Endothelial cell of umbilical vein (primary cell): ENCODE measurements around the gene ATF3. TPM values are rescaled to one million over a fixed set of nuclear protein-coding genes. Genes with fewer than 3 reads are reported as not detected.

Experiments used
- BruUV-seq: library from RNA; stranded (reverse); fragments of 400-500 nt; replicated peaks from 2 replicates; lab custom pipeline; 2021; lab: Mats Ljungman, UMichigan
- CTCF ChIA-PET: fragments of 300-600, 350-600 bp; sonication (Branson Sonifier 250); formaldehyde crosslinking; loops from one replicate; lab custom pipeline; 2021; ENCODE audit warnings: antibody characterized with exemption, inconsistent platforms; lab: Charles Lee
- POLR2A ChIA-PET: fragments of 300-600, 350-600 bp; sonication (Branson Sonifier 250); formaldehyde crosslinking; loops from one replicate; lab custom pipeline; 2021; ENCODE audit warnings: antibody characterized with exemption, inconsistent platforms; lab: Charles Lee
- DNase-seq: peaks from one replicate; pipeline ENCODE4 v3.0.0-alpha.2; 2011; ENCODE audit warnings: low read depth, low spot score
- FAIRE-seq: peaks from 2 replicates; lab custom pipeline; 2011; peaks lifted over from hg19 to GRCh38; lab: Jason Lieb, UNC
- H2AFZ ChIP-seq: 2 replicates; pipeline ENCODE4 v1.6.0; 2012; ENCODE audit warnings: low read depth, low read length, control low read depth, inconsistent platforms
- H3K27ac ChIP-seq: 2 replicates; pipeline ENCODE4 v1.5.1; 2011; ENCODE audit warnings: low read depth, mild to moderate bottlenecking, control low read depth, low read length, moderate library complexity; ENCODE audit not compliant: insufficient read depth
- H3K27me3 ChIP-seq, 2 experiments: 2 replicates each; pipeline versions ENCODE4 v1.6.0 to v1.6.1; 2011; ENCODE audit warnings: low read length in 2 of 2, mixed read lengths in 1 of 2; ENCODE audit not compliant: control insufficient read depth in 2 of 2, insufficient read depth in 2 of 2
- H3K36me3 ChIP-seq, 2 experiments: 2 replicates in 1 of 2; 3 replicates in 1 of 2; pipeline ENCODE4 v1.5.1; 2011; ENCODE audit warnings: low read length in 2 of 2, mild to moderate bottlenecking in 1 of 2, moderate library complexity in 1 of 2; ENCODE audit not compliant: control insufficient read depth in 2 of 2, insufficient read depth in 2 of 2; ENCODE audit errors: extremely low read depth in 1 of 2
- H3K4me1 ChIP-seq: 3 replicates; pipeline ENCODE4 v1.5.1; 2011; ENCODE audit warnings: mild to moderate bottlenecking, low read length; ENCODE audit not compliant: control insufficient read depth, insufficient read depth; ENCODE audit errors: extremely low read depth
- H3K4me2 ChIP-seq: 2 replicates; pipeline ENCODE4 v1.6.1; 2011; ENCODE audit warnings: low read length, control low read depth, mixed read lengths; ENCODE audit not compliant: insufficient read depth
- H3K4me3 ChIP-seq, 3 experiments: fragments of 200-600 bp in 1 of 3; sonication (generic), shearing (Covaris generic) in 1 of 3; replicated peaks in 1 of 3; 2 replicates each; pipeline ENCODE4 v1.5.1; 2011 to 2016; ENCODE audit warnings: control low read depth in 3 of 3, low read length in 3 of 3, mild to moderate bottlenecking in 2 of 3, inconsistent platforms in 1 of 3, low read depth in 1 of 3, moderate library complexity in 1 of 3; ENCODE audit not compliant: insufficient read depth in 1 of 3
- H3K79me2 ChIP-seq: 2 replicates; pipeline ENCODE4 v1.6.0; 2012; ENCODE audit warnings: low read length, inconsistent platforms; ENCODE audit not compliant: control insufficient read depth, insufficient read depth
- H3K9ac ChIP-seq: replicated peaks from 2 replicates; pipeline ENCODE3; 2011; ENCODE audit warnings: low read length, control low read depth; ENCODE audit not compliant: insufficient read depth; ENCODE audit errors: extremely low read depth
- H3K9me1 ChIP-seq: replicated peaks from 3 replicates; pipeline ENCODE4 v1.6.0; 2011; ENCODE audit warnings: mild to moderate bottlenecking, low read length; ENCODE audit not compliant: control insufficient read depth, insufficient read depth; ENCODE audit errors: extremely low read depth
- H3K9me3 ChIP-seq: replicated peaks from 2 replicates; pipeline ENCODE4 v1.5.1; 2012; ENCODE audit warnings: low read length, inconsistent platforms; ENCODE audit not compliant: control insufficient read depth, insufficient read depth
- H4K20me1 ChIP-seq: replicated peaks from 2 replicates; pipeline ENCODE3; 2011; ENCODE audit warnings: mild to moderate bottlenecking, low read length; ENCODE audit not compliant: control insufficient read depth, insufficient read depth; ENCODE audit errors: extremely low read depth
- EZH2 ChIP-seq: IDR thresholded peaks from 2 replicates; pipeline ENCODE4 v1.6.1; 2012; ENCODE audit warnings: borderline replicate concordance, low read depth, mild to moderate bottlenecking, moderate library complexity, low read length, inconsistent platforms; ENCODE audit not compliant: severe bottlenecking
- FOS ChIP-seq: IDR thresholded peaks from 2 replicates; pipeline ENCODE4 v1.6.1; 2011; ENCODE audit warnings: mild to moderate bottlenecking, low read length, moderate library complexity, borderline replicate concordance; ENCODE audit not compliant: insufficient read depth
- GATA2 ChIP-seq: IDR thresholded peaks from 2 replicates; pipeline ENCODE4 v1.7.0; 2011; ENCODE audit warnings: low read depth, mild to moderate bottlenecking, moderate library complexity, mixed read lengths, low read length; ENCODE audit not compliant: insufficient read length, insufficient read depth
- JUN ChIP-seq: IDR thresholded peaks from 2 replicates; pipeline ENCODE4 v1.6.1; 2011; ENCODE audit warnings: borderline replicate concordance, low read depth; ENCODE audit not compliant: insufficient read length, insufficient read depth
- MYC ChIP-seq: IDR thresholded peaks from one replicate; pipeline ENCODE4 v1.6.1; 2011; ENCODE audit warnings: mild to moderate bottlenecking, low read depth, low read length
- POLR2A ChIP-seq: IDR thresholded peaks from 2 replicates; pipeline ENCODE4 v1.6.1; 2012; ENCODE audit warnings: low read depth, mild to moderate bottlenecking, control low read depth, low read length
- POLR2AphosphoS5 ChIP-seq: IDR thresholded peaks from 2 replicates; pipeline ENCODE4 v1.6.1; 2012; ENCODE audit warnings: low read depth, mild to moderate bottlenecking, control low read depth, low read length, moderate library complexity; ENCODE audit not compliant: insufficient read depth
- dilution Hi-C: fragments of 300-500 bp; cut with MboI; formaldehyde crosslinking; loops from one replicate; pipeline ENCODE4 v1.15.0; 2019; ENCODE audit warnings: low sequenced_read_pairs; ENCODE audit not compliant: extremely low pct_ligation_motif_present
- intact Hi-C: fragments of 100-400 bp; cut with micrococcal nuclease; formaldehyde crosslinking; loops from one replicate; pipeline ENCODE4 v1.10.0; 2022
- polyA plus RNA-seq, 4 experiments: library from polyadenylated mRNA; depleted of rRNA in 3 of 4; stranded (reverse) in 3 of 4; unstranded in 1 of 4; fragments of >200 nt; gene quantifications; 2 replicates each; pipeline versions ENCODE4 v1.2.1 to v1.2.3, GENCODE V29; 2011 to 2012; ENCODE audit warnings: missing spikeins in 1 of 4
- total RNA-seq: library from RNA; stranded (reverse); gene quantifications from 2 replicates; pipeline ENCODE4 v1.2.3, GENCODE V29; 2021
- TF ChIP-seq, protein P1 (sequence below), 2 donors: IDR thresholded peaks; 1 replicate in 1 of 2; 2 replicates in 1 of 2; pipeline ENCODE4 v1.5.1; 2011; ENCODE audit warnings: low read length in 2 of 2, mild to moderate bottlenecking in 2 of 2, moderate library complexity in 2 of 2, control low read depth in 1 of 2, inconsistent platforms in 1 of 2, low read depth in 1 of 2; ENCODE audit not compliant: insufficient read depth in 1 of 2; ENCODE audit errors: extremely low read depth in 1 of 2
- TF ChIP-seq, protein P2 (sequence below): IDR thresholded peaks from 2 replicates; pipeline ENCODE4 v1.6.1; 2011; ENCODE audit not compliant: insufficient read depth, insufficient read length

The ATF3 gene
- total and polyA plus RNA-seq, 2 donors (not counting 3 experiments of a cell fraction or from before 2014, with no cell fraction given): 6.1 to 17.1 TPM

DNA sequence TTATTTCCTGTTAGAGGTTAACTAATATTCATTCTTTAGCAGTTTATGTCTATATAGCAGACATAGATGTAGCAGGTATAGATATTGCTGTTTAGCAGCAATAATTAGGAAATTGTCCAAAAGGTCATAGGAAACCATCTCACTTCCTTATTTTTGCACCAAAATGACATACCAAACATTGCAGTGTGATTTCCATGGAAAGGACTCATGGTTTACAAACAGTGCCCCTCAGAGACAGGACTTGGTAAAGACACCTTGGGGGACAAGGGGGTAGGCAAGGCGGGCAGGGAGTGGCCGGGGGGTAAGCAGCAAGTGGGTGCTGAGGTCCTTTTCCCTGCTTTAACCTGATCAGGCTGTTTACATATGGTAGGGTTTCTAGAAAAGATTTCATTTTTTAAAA lies 60.5 kb downstream of the ATF3 start:
- no peaks in the 10 kb centered on the region for H3K9me3 ChIP-seq
- no peak overlapping the region for H3K9ac ChIP-seq
- no peak overlapping the region for H3K4me3 ChIP-seq
- intact Hi-C loops: loop anchor here (2.0 kb wide), 1 partner anchor 32 kb away; no protein-coding TSS in a partner anchor
- POLR2A ChIA-PET: interaction anchor here (2.8 kb wide), 1 partner anchor 61 kb away, joined by 13 read pairs; the partner anchor contains the start of gene ATF3
- BruUV-seq: no TSS peak
- no peak overlapping the region for H2AFZ ChIP-seq
- FAIRE-seq: peak; percentile 72
- H3K79me2 ChIP-seq: no peaks in the 10 kb centered on the region
- H3K27me3 ChIP-seq: peaks cover 22 to 24% of the 10 kb centered on the region in 2 experiments
- peaks cover 27% of the 10 kb centered on the region for H3K4me1 ChIP-seq
- H3K9me1 ChIP-seq: no peaks in the 10 kb centered on the region
- H3K4me2 ChIP-seq: no peak overlapping the region
- no peak overlapping the region for H3K27ac ChIP-seq
- TF ChIP-seq, protein P1, sequence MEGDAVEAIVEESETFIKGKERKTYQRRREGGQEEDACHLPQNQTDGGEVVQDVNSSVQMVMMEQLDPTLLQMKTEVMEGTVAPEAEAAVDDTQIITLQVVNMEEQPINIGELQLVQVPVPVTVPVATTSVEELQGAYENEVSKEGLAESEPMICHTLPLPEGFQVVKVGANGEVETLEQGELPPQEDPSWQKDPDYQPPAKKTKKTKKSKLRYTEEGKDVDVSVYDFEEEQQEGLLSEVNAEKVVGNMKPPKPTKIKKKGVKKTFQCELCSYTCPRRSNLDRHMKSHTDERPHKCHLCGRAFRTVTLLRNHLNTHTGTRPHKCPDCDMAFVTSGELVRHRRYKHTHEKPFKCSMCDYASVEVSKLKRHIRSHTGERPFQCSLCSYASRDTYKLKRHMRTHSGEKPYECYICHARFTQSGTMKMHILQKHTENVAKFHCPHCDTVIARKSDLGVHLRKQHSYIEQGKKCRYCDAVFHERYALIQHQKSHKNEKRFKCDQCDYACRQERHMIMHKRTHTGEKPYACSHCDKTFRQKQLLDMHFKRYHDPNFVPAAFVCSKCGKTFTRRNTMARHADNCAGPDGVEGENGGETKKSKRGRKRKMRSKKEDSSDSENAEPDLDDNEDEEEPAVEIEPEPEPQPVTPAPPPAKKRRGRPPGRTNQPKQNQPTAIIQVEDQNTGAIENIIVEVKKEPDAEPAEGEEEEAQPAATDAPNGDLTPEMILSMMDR (IDR thresholded peaks at IDR 0.05; ENCODE audit: extremely low read depth in 1 of 2, insufficient read depth in 1 of 2, low read depth in 1 of 2, low read length in 2 of 2): peak; percentile 14 to 26
- no peak for TF ChIP-seq JUN
- DNase-seq: peak; percentile 49
- dilution Hi-C loops: no loop called here
- CTCF ChIA-PET: interaction anchor here (0.6 to 3.0 kb wide), 9 partner anchors 8 to 204 kb away, joined by 3 to 31 read pairs (median 10); partner anchors contain the start of gene ATF3
- H3K36me3 ChIP-seq: no peaks in the 10 kb centered on the region
- no peaks in the 10 kb centered on the region for H4K20me1 ChIP-seq

DNA sequence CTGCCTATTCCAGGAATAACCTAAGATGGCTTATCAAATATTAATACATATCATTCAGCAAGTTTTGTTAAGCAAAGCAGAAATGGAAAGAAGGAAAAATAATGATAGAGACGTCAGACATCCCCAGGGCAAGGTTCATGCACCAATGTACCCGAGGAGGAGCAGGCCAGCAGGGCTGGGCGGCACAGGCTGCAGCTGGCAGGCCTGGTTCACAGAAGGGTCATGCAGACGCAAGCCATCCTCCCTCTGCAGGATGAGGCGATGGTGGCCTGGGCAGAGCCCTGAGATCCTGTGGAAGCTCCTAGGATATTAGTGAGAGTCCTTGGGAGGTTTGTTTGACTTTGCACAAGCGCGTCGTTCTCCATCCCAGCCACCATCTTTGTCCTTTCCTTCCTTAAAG lies 61.0 kb downstream of the ATF3 start:
- H3K9me1 ChIP-seq: no peaks in the 10 kb centered on the region
- no peak overlapping the region for H3K27ac ChIP-seq
- H2AFZ ChIP-seq: no peak overlapping the region
- FAIRE-seq: no peak
- H3K79me2 ChIP-seq: no peaks in the 10 kb centered on the region
- DNase-seq: no peak
- intact Hi-C loops: loop anchor here (2.0 kb wide), 1 partner anchor 31 kb away; no protein-coding TSS in a partner anchor
- H3K4me1 ChIP-seq: peaks cover 27% of the 10 kb centered on the region
- no peak overlapping the region for H3K9ac ChIP-seq
- no peaks in the 10 kb centered on the region for H3K36me3 ChIP-seq
- no peak overlapping the region for H3K4me3 ChIP-seq
- H3K27me3 ChIP-seq: peaks cover 22% of the 10 kb centered on the region in 2 experiments
- CTCF ChIA-PET: no interaction called here
- dilution Hi-C loops: no loop called here
- no peaks in the 10 kb centered on the region for H3K9me3 ChIP-seq
- BruUV-seq: no TSS peak
- TF ChIP-seq EZH2 (no peak), MYC (no peak), GATA2 (no peak), POLR2AphosphoS5 (no peak), JUN (no peak), FOS (no peak), POLR2A (no peak)
- TF ChIP-seq, protein P2, sequence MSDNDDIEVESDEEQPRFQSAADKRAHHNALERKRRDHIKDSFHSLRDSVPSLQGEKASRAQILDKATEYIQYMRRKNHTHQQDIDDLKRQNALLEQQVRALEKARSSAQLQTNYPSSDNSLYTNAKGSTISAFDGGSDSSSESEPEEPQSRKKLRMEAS: no peak
- TF ChIP-seq, protein P1 (IDR thresholded peaks at IDR 0.05; ENCODE audit: extremely low read depth in 1 of 2, insufficient read depth in 1 of 2, low read depth in 1 of 2, low read length in 2 of 2): no peak
- H3K4me2 ChIP-seq: no peak overlapping the region
- POLR2A ChIA-PET: no interaction called here
- H4K20me1 ChIP-seq: no peaks in the 10 kb centered on the region
